PC-3 (cell line): Measurements from ENCODE around the gene NXPH2. TPM values are rescaled to one million over a fixed set of nuclear protein-coding genes. Genes with fewer than 3 reads are reported as not detected.

ENCODE experiments used
- ATAC-seq: fragments of 200-7000 bp; cut with Tn5 transposase; 2 replicates; pipeline ENCODE4 v1.9.1; 2020; ENCODE audit warnings: mild to moderate bottlenecking, moderate library complexity
- BruUV-seq: library from RNA; stranded (reverse); fragments of 400-500 nt; replicated peaks from 2 replicates; lab custom pipeline; 2021; lab: Mats Ljungman, UMichigan
- CTCF ChIA-PET: fragments of 300-600 bp; sonication (Branson Sonifier 250); formaldehyde crosslinking; loops from one replicate; lab custom pipeline; 2022; ENCODE audit warnings: antibody characterized with exemption; lab: Charles Lee
- POLR2A ChIA-PET: fragments of 300-600 bp; sonication (Branson Sonifier 250); formaldehyde crosslinking; loops from one replicate; lab custom pipeline; 2022; ENCODE audit warnings: antibody characterized with exemption; ENCODE audit not compliant: unreplicated experiment; lab: Charles Lee
- DNase-seq: peaks from one replicate; pipeline ENCODE4 v3.0.0-alpha.2; 2015
- H2AFZ ChIP-seq: fragments of 300-600 bp; sonication (generic); 2 replicates; pipeline ENCODE4 v1.6.0; 2016; ENCODE audit warnings: antibody characterized with exemption, low read length
- H3F3A ChIP-seq: fragments of 300-600 bp; sonication (generic); one replicate; pipeline ENCODE4 v1.6.0; 2017; ENCODE audit warnings: antibody characterized with exemption, low read length, control low read depth, mild to moderate bottlenecking; ENCODE audit not compliant: unreplicated experiment
- H3K27ac ChIP-seq: fragments of 300-600 bp; sonication (generic); 2 replicates; pipeline ENCODE4 v1.5.1; 2016; ENCODE audit warnings: mild to moderate bottlenecking, low read length
- H3K27me3 ChIP-seq: fragments of 300-600 bp; sonication (generic); 2 replicates; pipeline ENCODE4 v1.6.1; 2016; ENCODE audit warnings: low read length, mixed read lengths
- H3K36me3 ChIP-seq: fragments of 300-600 bp; sonication (generic); 2 replicates; pipeline ENCODE4 v1.6.1; 2016; ENCODE audit warnings: low read depth, mixed run types, low read length, mixed read lengths
- H3K4me1 ChIP-seq: fragments of 300-600 bp; sonication (generic); 2 replicates; pipeline ENCODE4 v1.5.1; 2016; ENCODE audit warnings: low read length; ENCODE audit not compliant: insufficient read depth
- H3K4me2 ChIP-seq: fragments of 300-600 bp; sonication (generic); 2 replicates; pipeline ENCODE4 v1.6.0; 2016; ENCODE audit warnings: low read length
- H3K4me3 ChIP-seq: fragments of 300-600 bp; sonication (generic); 2 replicates; pipeline ENCODE4 v1.5.1; 2016; ENCODE audit warnings: mild to moderate bottlenecking, low read length, mixed read lengths
- H3K79me2 ChIP-seq: fragments of 300-600 bp; sonication (generic); 2 replicates; pipeline ENCODE4 v1.6.1; 2017; ENCODE audit warnings: low read length, mixed read lengths
- H3K9ac ChIP-seq: fragments of 300-600 bp; sonication (generic); 2 replicates; pipeline ENCODE4 v1.6.0; 2016; ENCODE audit warnings: mild to moderate bottlenecking, low read length
- H3K9me2 ChIP-seq: fragments of 300-600 bp; sonication (generic); replicated peaks from 2 replicates; pipeline ENCODE4 v1.6.1; 2016; ENCODE audit warnings: mixed run types, low read length, mixed read lengths
- H3K9me3 ChIP-seq: fragments of 300-600 bp; sonication (generic); 2 replicates; pipeline ENCODE4 v1.6.1; 2016; ENCODE audit warnings: low read length, mixed read lengths
- H4K20me1 ChIP-seq: fragments of 300-600 bp; sonication (generic); 2 replicates; pipeline ENCODE4 v1.6.1; 2016; ENCODE audit warnings: low read length, mixed read lengths
- CTCF ChIP-seq: fragments of 300-600 bp; sonication (generic); conservative IDR thresholded peaks from 2 replicates; pipeline ENCODE4 v1.5.1; 2017; ENCODE audit warnings: antibody characterized with exemption, low read depth, mild to moderate bottlenecking, low read length
- EZH2 ChIP-seq: fragments of 300-600 bp; sonication (generic); IDR thresholded peaks from one replicate; pipeline ENCODE4 v1.6.1; 2017; ENCODE audit warnings: antibody characterized with exemption, mild to moderate bottlenecking, low read length; ENCODE audit not compliant: unreplicated experiment
- EZH2phosphoT487 ChIP-seq: fragments of 300-600 bp; sonication (generic); IDR thresholded peaks from 2 replicates; pipeline ENCODE4 v1.6.1; 2018; ENCODE audit warnings: mild to moderate bottlenecking, antibody characterized with exemption, low read length, borderline replicate concordance
- intact Hi-C: fragments of 100-400 bp; cut with micrococcal nuclease; formaldehyde crosslinking; loops from 2 replicates; pipeline ENCODE4 v1.9.0; 2023
- total RNA-seq: library from RNA; depleted of rRNA; stranded (reverse); fragments of >200 nt; gene quantifications from 2 replicates; pipeline ENCODE4 v1.2.3, GENCODE V29; 2014

Gene NXPH2
- total RNA-seq, 1 experiment from 2014 or later: not detected

- no peaks in the 10 kb centered on the region for H3K36me3 ChIP-seq
- intact Hi-C loops: no loop called here
- no peak overlapping the region for H3K27ac ChIP-seq
- H3K9me3 ChIP-seq: no peaks in the 10 kb centered on the region
- no TSS peak for BruUV-seq
- no peak overlapping the region for H3K4me2 ChIP-seq
- TF ChIP-seq CTCF (no peak), EZH2phosphoT487 (no peak), EZH2 (no peak)
- no peak for DNase-seq
- peaks cover 21% of the 10 kb centered on the region for H3K27me3 ChIP-seq
- H3K9ac ChIP-seq: no peak overlapping the region
- POLR2A ChIA-PET: no interaction called here
- CTCF ChIA-PET: no interaction called here
- no peaks in the 10 kb centered on the region for H3K79me2 ChIP-seq
- no peaks in the 10 kb centered on the region for H3K4me1 ChIP-seq
- no peaks in the 10 kb centered on the region for H3K9me2 ChIP-seq
- no peaks in the 10 kb centered on the region for H3F3A ChIP-seq
- H3K4me3 ChIP-seq: no peak overlapping the region
- H4K20me1 ChIP-seq: no peaks in the 10 kb centered on the region
- no peak for ATAC-seq
- H2AFZ ChIP-seq: no peak overlapping the region
Measured at GRCh38 chr2:138763971-138764370, 16.2 kb downstream of the NXPH2 start.

- Histone ChIP-seq H4K20me1 (no peaks in the 10 kb centered on the region), H3K79me2 (no peaks in the 10 kb centered on the region), H3K9me3 (no peaks in the 10 kb centered on the region), H3K4me3 (no peak overlapping the region), H2AFZ (no peak overlapping the region), H3K4me2 (no peak overlapping the region), H3K9ac (no peak overlapping the region), H3K4me1 (no peaks in the 10 kb centered on the region), H3K27me3 (peaks cover 14% of the 10 kb centered on the region; the same call in 1 of the 2 replicates), H3K36me3 (no peaks in the 10 kb centered on the region), H3K27ac (no peak overlapping the region), H3F3A (no peaks in the 10 kb centered on the region), H3K9me2 (no peaks in the 10 kb centered on the region)
- BruUV-seq: no TSS peak
- TF ChIP-seq EZH2 (no peak), CTCF (no peak)
- no peak for DNase-seq
- ChIA-PET CTCF (no interaction called here), POLR2A (no interaction called here)
- intact Hi-C loops: no loop called here
- no peak for ATAC-seq
Measured at GRCh38 chr2:138762533-138762932, 17.7 kb downstream of the NXPH2 start.

GRCh38 chr2:138760676-138761075, 19.5 kb downstream of the NXPH2 start:
- Histone ChIP-seq H3K4me3 (no peak overlapping the region), H3K4me2 (no peak overlapping the region), H3K9ac (no peak overlapping the region), H3K27me3 (peaks cover 8% of the 10 kb centered on the region; the same call in 1 of the 2 replicates), H3K79me2 (no peaks in the 10 kb centered on the region), H2AFZ (no peak overlapping the region), H3K9me2 (no peaks in the 10 kb centered on the region), H4K20me1 (no peaks in the 10 kb centered on the region), H3K4me1 (no peaks in the 10 kb centered on the region), H3K27ac (no peak overlapping the region), H3K36me3 (no peaks in the 10 kb centered on the region), H3F3A (no peaks in the 10 kb centered on the region), H3K9me3 (no peaks in the 10 kb centered on the region)
- no TSS peak for BruUV-seq
- no peak for DNase-seq
- ChIA-PET POLR2A (no interaction called here), CTCF (no interaction called here)
- ATAC-seq: no peak
- no peak for TF ChIP-seq EZH2
- TF ChIP-seq CTCF: no peak
- no peak for TF ChIP-seq EZH2phosphoT487
- intact Hi-C loops: no loop called here
